GM12874 (cell line): ENCODE measurements around the gene KNDC1.

Experiments used
- TF ChIP-seq, protein P1 (sequence below): IDR thresholded peaks from 2 replicates; pipeline ENCODE4 v1.5.1; 2011; ENCODE audit warnings: low read depth, mild to moderate bottlenecking, control low read depth, low read length, moderate library complexity; ENCODE audit not compliant: insufficient read depth

The KNDC1 gene

DNA sequence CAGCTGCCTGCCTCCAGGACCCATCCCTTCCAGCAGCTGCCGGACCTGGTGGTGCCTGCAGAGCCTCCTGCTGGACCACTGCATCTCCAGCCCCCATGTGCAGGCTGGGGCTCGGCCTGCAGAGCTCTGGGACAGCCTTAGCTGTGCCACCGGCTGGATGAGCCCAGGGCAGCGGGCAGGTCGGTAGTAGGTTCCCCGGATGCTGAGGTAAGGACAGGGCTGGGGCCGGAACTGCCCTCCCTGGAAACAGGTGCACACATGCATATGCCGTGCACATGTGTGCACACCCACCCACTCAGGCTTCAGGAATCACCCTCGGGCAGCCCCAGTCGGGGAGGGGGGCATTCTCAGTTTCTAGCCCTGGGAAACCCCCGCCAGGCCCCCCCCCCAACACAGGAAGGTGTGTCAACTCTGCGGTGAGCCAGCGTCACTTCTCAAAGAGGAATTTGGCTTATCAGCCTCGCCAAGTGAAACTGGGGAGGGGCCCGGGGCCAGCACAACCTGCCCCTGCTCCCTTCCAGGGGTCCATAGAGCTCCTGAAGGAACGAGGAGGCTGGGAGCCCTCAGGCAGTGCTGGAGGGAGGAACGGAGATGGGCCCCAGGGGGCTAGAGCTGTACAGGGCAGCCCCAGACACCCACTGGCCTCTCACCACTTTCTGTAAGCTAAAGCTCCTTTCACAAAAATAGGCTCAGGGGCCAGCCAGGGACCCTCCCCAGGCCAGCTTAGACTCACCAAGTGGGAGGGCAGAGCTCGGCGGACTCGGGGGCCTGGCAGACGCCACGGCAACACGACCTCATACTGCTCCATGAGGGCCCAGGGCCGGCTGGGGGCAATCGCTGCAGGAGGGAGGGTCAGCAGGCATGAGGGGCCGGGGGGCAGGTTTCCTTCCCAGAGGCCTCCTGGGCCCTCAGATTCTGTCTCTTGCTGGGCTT, 115.0 kb downstream of the KNDC1 start:
- TF ChIP-seq, protein P1, sequence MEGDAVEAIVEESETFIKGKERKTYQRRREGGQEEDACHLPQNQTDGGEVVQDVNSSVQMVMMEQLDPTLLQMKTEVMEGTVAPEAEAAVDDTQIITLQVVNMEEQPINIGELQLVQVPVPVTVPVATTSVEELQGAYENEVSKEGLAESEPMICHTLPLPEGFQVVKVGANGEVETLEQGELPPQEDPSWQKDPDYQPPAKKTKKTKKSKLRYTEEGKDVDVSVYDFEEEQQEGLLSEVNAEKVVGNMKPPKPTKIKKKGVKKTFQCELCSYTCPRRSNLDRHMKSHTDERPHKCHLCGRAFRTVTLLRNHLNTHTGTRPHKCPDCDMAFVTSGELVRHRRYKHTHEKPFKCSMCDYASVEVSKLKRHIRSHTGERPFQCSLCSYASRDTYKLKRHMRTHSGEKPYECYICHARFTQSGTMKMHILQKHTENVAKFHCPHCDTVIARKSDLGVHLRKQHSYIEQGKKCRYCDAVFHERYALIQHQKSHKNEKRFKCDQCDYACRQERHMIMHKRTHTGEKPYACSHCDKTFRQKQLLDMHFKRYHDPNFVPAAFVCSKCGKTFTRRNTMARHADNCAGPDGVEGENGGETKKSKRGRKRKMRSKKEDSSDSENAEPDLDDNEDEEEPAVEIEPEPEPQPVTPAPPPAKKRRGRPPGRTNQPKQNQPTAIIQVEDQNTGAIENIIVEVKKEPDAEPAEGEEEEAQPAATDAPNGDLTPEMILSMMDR, result no peak

GRCh38 chr10:133275684-133276092, 115.7 kb downstream of the KNDC1 start:
- TF ChIP-seq, protein P1, result peak; percentile 68
